GM12878 (cell line): Measurements from ENCODE around the gene BAZ2A. TPM values are rescaled to one million over a fixed set of nuclear protein-coding genes. Genes with fewer than 3 reads are reported as not detected.

Experiments used
- ATAC-seq: fragments of 200-7000 bp; cut with Tn5 transposase; 3 replicates; pipeline ENCODE4 v1.9.1; 2020; ENCODE audit warnings: mild to moderate bottlenecking, moderate library complexity
- BruUV-seq: library from RNA; stranded (reverse); fragments of 400-500 nt; replicated peaks from 2 replicates; lab custom pipeline; 2021; lab: Mats Ljungman, UMichigan
- CTCF ChIA-PET: fragments of 300-600 bp; sonication (Branson Sonifier 250); formaldehyde crosslinking; extraction: SDS; loops from one replicate; lab custom pipeline; 2021; ENCODE audit warnings: inconsistent platforms; lab: Yijun Ruan, JAX
- POLR2A ChIA-PET: fragments of 350-600 bp; formaldehyde crosslinking; extraction: SDS; loops from one replicate; lab custom pipeline; 2021; ENCODE audit warnings: inconsistent platforms; lab: Charles Lee
- RAD21 ChIA-PET: fragments of 300-600 bp; sonication (Branson Sonifier 250); formaldehyde crosslinking; loops from one replicate; lab custom pipeline; 2023; ENCODE audit warnings: antibody characterized with exemption; ENCODE audit not compliant: unreplicated experiment; lab: Charles Lee
- SMC1A ChIA-PET: fragments of 300-600 bp; sonication (Branson Sonifier 250); formaldehyde crosslinking; loops from one replicate; lab custom pipeline; 2023; ENCODE audit not compliant: unreplicated experiment, uncharacterized antibody; lab: Charles Lee
- DNase-seq: peaks from one replicate; pipeline ENCODE4 v3.0.0-alpha.2; 2011; ENCODE audit warnings: low read depth, low spot score
- FAIRE-seq: peaks from 3 replicates; lab custom pipeline; 2011; peaks lifted over from hg19 to GRCh38; lab: Jason Lieb, UNC
- H2AFZ ChIP-seq: 2 replicates; pipeline ENCODE4 v1.6.0; 2011; ENCODE audit warnings: low read depth, low read length, control low read depth; ENCODE audit not compliant: control insufficient read depth
- H3K27ac ChIP-seq: 2 replicates; pipeline ENCODE4 v1.5.1; 2011; ENCODE audit warnings: control low read depth; ENCODE audit not compliant: control insufficient read depth, insufficient read depth
- H3K27me3 ChIP-seq, 2 experiments: replicated peaks in 1 of 2; 2 replicates each; pipeline versions ENCODE4 v1.6.0 to v1.6.1; 2011; ENCODE audit warnings: low read length in 1 of 2; ENCODE audit not compliant: control insufficient read depth in 2 of 2, insufficient read depth in 2 of 2
- H3K36me3 ChIP-seq, 2 experiments: 2 replicates each; pipeline ENCODE4 v1.5.1; 2011; ENCODE audit warnings: low read length in 1 of 2; ENCODE audit not compliant: control insufficient read depth in 2 of 2, insufficient read depth in 2 of 2
- H3K4me1 ChIP-seq: 2 replicates; pipeline ENCODE4 v1.6.1; 2011; ENCODE audit warnings: mild to moderate bottlenecking, low read length, moderate library complexity, mixed read lengths; ENCODE audit not compliant: control insufficient read depth, insufficient read depth
- H3K4me2 ChIP-seq: 2 replicates; pipeline ENCODE4 v1.6.0; 2011; ENCODE audit warnings: control low read depth; ENCODE audit not compliant: control insufficient read depth, insufficient read depth
- H3K4me3 ChIP-seq: fragments of 200-600 bp; sonication (generic); 2 replicates; pipeline ENCODE4 v1.5.1; 2016
- H3K79me2 ChIP-seq: 2 replicates; pipeline ENCODE4 v1.6.0; 2011; ENCODE audit warnings: low read length; ENCODE audit not compliant: control insufficient read depth, insufficient read depth
- H3K9ac ChIP-seq: 2 replicates; pipeline ENCODE4 v1.8.0; 2011; ENCODE audit warnings: low read length, control low read depth, mixed read lengths; ENCODE audit not compliant: control insufficient read depth, insufficient read depth
- H3K9me3 ChIP-seq: replicated peaks from 3 replicates; pipeline ENCODE4 v1.5.1; 2011; ENCODE audit warnings: mild to moderate bottlenecking, low read length; ENCODE audit not compliant: control insufficient read depth, insufficient read depth
- H4K20me1 ChIP-seq: 2 replicates; pipeline ENCODE4 v1.6.0; 2011; ENCODE audit not compliant: control insufficient read depth, insufficient read depth
- BCL3 ChIP-seq: IDR thresholded peaks from 2 replicates; pipeline ENCODE4 v1.6.1; 2011; ENCODE audit warnings: borderline replicate concordance, low read depth, mild to moderate bottlenecking, moderate library complexity, low read length; ENCODE audit not compliant: insufficient read depth, poor library complexity, severe bottlenecking
- CREM ChIP-seq: IDR thresholded peaks from 2 replicates; pipeline ENCODE4 v1.6.1; 2014; ENCODE audit warnings: antibody characterized with exemption, low read depth
- HDAC2 ChIP-seq: fragments of 200-600 bp; sonication (generic); IDR thresholded peaks from 2 replicates; pipeline ENCODE4 v1.6.1; 2017
- HDAC6 ChIP-seq: fragments of 200-600 bp; sonication (generic); IDR thresholded peaks from one replicate; pipeline ENCODE4 v1.8.0; 2017; ENCODE audit warnings: antibody characterized with exemption; ENCODE audit not compliant: unreplicated experiment
- HSF1 ChIP-seq: fragments of 150-350 bp; IDR thresholded peaks from 2 replicates; pipeline ENCODE4 v1.6.1; 2014; ENCODE audit warnings: mild to moderate bottlenecking, low read depth, low read length
- MAX ChIP-seq: IDR thresholded peaks from 2 replicates; pipeline ENCODE4 v1.6.1; 2012; ENCODE audit warnings: low read depth, low read length, improper control_type of control experiment
- MEF2B ChIP-seq: fragments of 450-650 bp; IDR thresholded peaks from 2 replicates; pipeline ENCODE4 v1.6.1; 2018; ENCODE audit warnings: mild to moderate bottlenecking, moderate library complexity; ENCODE audit not compliant: partially characterized antibody, poor library complexity, severe bottlenecking
- NR2F1 ChIP-seq: fragments of 450-650 bp; conservative IDR thresholded peaks from 2 replicates; pipeline ENCODE4 v1.6.1; 2017; ENCODE audit warnings: mild to moderate bottlenecking
- POU2F2 ChIP-seq: IDR thresholded peaks from 3 replicates; pipeline ENCODE4 v1.6.1; 2011; ENCODE audit warnings: low read depth, mild to moderate bottlenecking, low read length, borderline replicate concordance
- PRDM15 ChIP-seq: fragments of 450-650 bp; formaldehyde crosslinking; IDR thresholded peaks from 2 replicates; pipeline ENCODE4 v1.4.0; 2020; ENCODE audit warnings: mild to moderate bottlenecking, moderate library complexity
- RAD51 ChIP-seq: fragments of 450-650 bp; IDR thresholded peaks from 2 replicates; pipeline ENCODE4 v1.6.1; 2016; ENCODE audit warnings: moderate library complexity, mild to moderate bottlenecking, inconsistent platforms
- SPI1 ChIP-seq: IDR thresholded peaks from 2 replicates; pipeline ENCODE4 v1.6.1; 2011; ENCODE audit warnings: low read depth, mild to moderate bottlenecking, low read length, moderate library complexity, borderline replicate concordance; ENCODE audit not compliant: insufficient read depth
- YBX1 ChIP-seq: fragments of 450-650 bp; IDR thresholded peaks from 2 replicates; pipeline ENCODE4 v1.6.1; 2016; ENCODE audit warnings: antibody characterized with exemption
- ZNF24 ChIP-seq: fragments of 450-650 bp; IDR thresholded peaks from 2 replicates; pipeline ENCODE4 v1.6.1; 2017; ENCODE audit warnings: antibody characterized with exemption, mild to moderate bottlenecking
- WGBS: methylation state at CpG from one replicate; pipeline ENCODE4 v1.1.6; 2016; ENCODE audit warnings: low lambda C conversion rate; ENCODE audit not compliant: insufficient replicate concordance, insufficient coverage; ENCODE audit errors: missing lambda C conversion rate; 5-methylcytosine and 5-hydroxymethylcytosine counted together
- in situ Hi-C: fragments of 300-500 bp; cut with MboI; formaldehyde crosslinking; loops from 9 replicates; pipeline ENCODE4 v1.14.3; 2018; ENCODE audit warnings: mixed read lengths
- intact Hi-C: fragments of 100-400 bp; cut with micrococcal nuclease; formaldehyde crosslinking; loops from one replicate; pipeline ENCODE4 v1.14.2; 2022; ENCODE audit not compliant: unreplicated experiment
- polyA plus RNA-seq, 11 experiments: library from polyadenylated mRNA; depleted of rRNA in 4 of 11; unstranded in 6 of 11; stranded (reverse) in 5 of 11; fragments of >200 nt; fragmentation: Nextera tagmentation in 4 of 11; fragmentation: Illumina TruSeq in 1 of 11; extraction: Ambion mirVana in 4 of 11; extraction: Trizol in 1 of 11; gene quantifications; 1 replicate in 1 of 11; 2 replicates in 10 of 11; pipeline versions ENCODE4 v1.2.1 to v1.2.3, GENCODE V29; 2011 to 2016; ENCODE audit warnings: inconsistent platforms in 2 of 11, missing spikeins in 2 of 11, low read depth in 1 of 11
- total RNA-seq, 4 experiments: library from RNA; depleted of rRNA in 3 of 4; stranded (reverse); fragments of >200 nt in 3 of 4; fragmentation: Illumina TruSeq in 1 of 4; extraction: Trizol in 1 of 4; gene quantifications; 2 replicates each; pipeline versions ENCODE4 v1.2.1 to v1.2.3, GENCODE V29; 2013 to 2021

The BAZ2A gene
- total and polyA plus RNA-seq, 10 of the 15 experiments (the other 5 are each of a cell fraction or from before 2014, with no cell fraction given) = 4.8 to 90.2 (median 29.9) TPM

GRCh38 chr12:56631790-56632700, 1.9 kb upstream of the BAZ2A start:
- ATAC-seq (peak; percentile 42), FAIRE-seq (peak; percentile 75), DNase-seq (no peak)
- Histone ChIP-seq H3K4me1 (peaks cover 39% of the 10 kb centered on the region), H2AFZ (peak overlapping the region; percentile 13; the same call in 1 of the 2 replicates), H4K20me1 (no peaks in the 10 kb centered on the region), H3K36me3 (peaks cover 0 to 1% of the 10 kb centered on the region in 2 experiments; a peak in 1 of 4 replicates), H3K27ac (peak overlapping the region; percentile 87), H3K4me3 (peak overlapping the region; percentile 91), H3K4me2 (peak overlapping the region; percentile 95), H3K27me3 (no peaks in the 10 kb centered on the region), H3K79me2 (peaks cover 87% of the 10 kb centered on the region), H3K9ac (peak overlapping the region; percentile 70), H3K9me3 (no peaks in the 10 kb centered on the region)
- under 1% methylated on average over 13 of the region's 13 CpGs for WGBS
- BruUV-seq = no TSS peak
- POLR2A ChIA-PET = interaction anchor here (0.5 to 6.9 kb wide), 9 partner anchors 13 to 447 kb away, joined by 3 to 155 read pairs (median 4); partner anchors contain the start of genes ATP5F1B, NEMP1, PTGES3 and RBMS2
- CTCF ChIA-PET = interaction anchor here (1.2 to 6.1 kb wide), 2 partner anchors 10 to 118 kb away, joined by 4 to 73 read pairs; no protein-coding TSS in a partner anchor
- in situ Hi-C loops = loop anchor here (10.0 kb wide), 1 partner anchor 453 kb away; the partner anchor contains the start of gene NAB2
- SMC1A ChIA-PET = interaction anchor here (1.7 to 6.1 kb wide), 3 partner anchors 9 to 410 kb away, joined by 4 to 68 read pairs (median 43); partner anchors contain the start of genes ATP5F1B and RNF41
- intact Hi-C loops = no loop called here
- RAD21 ChIA-PET = interaction anchor here (0.6 to 10.0 kb wide), 4 partner anchors 36 to 479 kb away, joined by 3 to 176 read pairs (median 4); partner anchors contain the start of genes PTGES3 and STAT6
- TF ChIP-seq CREM (peak; percentile 29; the same call in 1 of the 2 replicates), ZNF24 (no peak), NR2F1 (peak; percentile 29), HSF1 (no peak), POU2F2 (no peak), PRDM15 (CRISPR knock-in tag) (no peak), MAX (no peak), HDAC2 (no peak), YBX1 (no peak), HDAC6 (no peak), BCL3 (no peak), MEF2B (no peak), SPI1 (peak; percentile 85), RAD51 (no peak)
